ENCODE measurements around the gene GZMA.
A peak's percentile ranks its signal among the peaks of the same experiment; 100 is the strongest.

The GZMA gene

GRCh38 chr5:55110217-55110616, 7.8 kb downstream of the GZMA start:
- DNase-seq: no peak
- ATAC-seq: no peak

GRCh38 chr5:55113327-55113726, 10.9 kb downstream of the GZMA start:
- no peak for ATAC-seq
- DNase-seq: no peak

- DNase-seq (no peak), ATAC-seq (no peak)
These were observed 11.6 kb downstream of the GZMA start for GRCh38 chr5:55114061-55114460.

GRCh38 chr5:55123365-55123764, 20.9 kb downstream of the GZMA start:
- DNase-seq (no peak), ATAC-seq (no peak)

GRCh38 chr5:55134053-55134722, 31.7 kb downstream of the GZMA start:
- DNase-seq: peak; percentile 36
- ATAC-seq: peak; percentile 91

- no peak for DNase-seq
- ATAC-seq: no peak
These were observed 34.1 kb downstream of the GZMA start for GRCh38 chr5:55136521-55136920.

GRCh38 chr5:55140908-55141665, 38.6 kb downstream of the GZMA start:
- peak; percentile 56 for ATAC-seq
- DNase-seq: peak; percentile 16

- DNase-seq: peak; percentile 14
- peak; percentile 78 for ATAC-seq
These were observed 39.7 kb downstream of the GZMA start for GRCh38 chr5:55141945-55142690.

- ATAC-seq (no peak), DNase-seq (no peak)
These were observed 41.2 kb downstream of the GZMA start for GRCh38 chr5:55143624-55144023.

- ATAC-seq (no peak), DNase-seq (no peak)
These were observed 43.6 kb downstream of the GZMA start for GRCh38 chr5:55146080-55146479.

- DNase-seq: peak; percentile 80
- peak; percentile 85 for ATAC-seq
These were observed 44.2 kb downstream of the GZMA start for GRCh38 chr5:55146543-55147151.

GRCh38 chr5:55149308-55149795, 46.9 kb downstream of the GZMA start:
- ATAC-seq (no peak), DNase-seq (no peak)

GRCh38 chr5:55151923-55152842, 49.7 kb downstream of the GZMA start:
- no peak for ATAC-seq
- DNase-seq: no peak

GRCh38 chr5:55154873-55155272, 52.4 kb downstream of the GZMA start:
- DNase-seq (no peak), ATAC-seq (no peak)
